HCT116 (cell line): ENCODE data around the gene RAPGEF2.

Experiments used
- ATF3 ChIP-seq: IDR thresholded peaks from 2 replicates; pipeline ENCODE4 v1.6.1; 2012
- CEBPB ChIP-seq: IDR thresholded peaks from 2 replicates; pipeline ENCODE4 v1.6.1; 2012; ENCODE audit warnings: low read depth
- EZH2phosphoT487 ChIP-seq: fragments of 200-600 bp; IDR thresholded peaks from 2 replicates; pipeline ENCODE4 v1.6.1; 2018; ENCODE audit warnings: antibody characterized with exemption, borderline replicate concordance
- FOSL1 ChIP-seq: IDR thresholded peaks from 2 replicates; pipeline ENCODE4 v1.6.1; 2012; ENCODE audit warnings: low read depth
- MAX ChIP-seq: IDR thresholded peaks from 2 replicates; pipeline ENCODE4 v1.6.1; 2012
- POLR2A ChIP-seq: IDR thresholded peaks from 2 replicates; pipeline ENCODE4 v1.7.0; 2011; ENCODE audit warnings: borderline replicate concordance; ENCODE audit not compliant: insufficient read depth, insufficient read length; ENCODE audit errors: extremely low read depth
- POLR2AphosphoS5 ChIP-seq: IDR thresholded peaks from 2 replicates; pipeline ENCODE4 v1.6.1; 2011; ENCODE audit warnings: mild to moderate bottlenecking, low read depth, low read length, moderate library complexity
- SIN3A ChIP-seq: IDR thresholded peaks from 2 replicates; pipeline ENCODE4 v1.6.1; 2012; ENCODE audit warnings: low read depth
- SP1 ChIP-seq: IDR thresholded peaks from 2 replicates; pipeline ENCODE4 v1.6.1; 2012; ENCODE audit warnings: low read depth
- TCF7L2 ChIP-seq: IDR thresholded peaks from 2 replicates; pipeline ENCODE4 v1.7.0; 2011; ENCODE audit warnings: borderline replicate concordance, inconsistent platforms; ENCODE audit not compliant: insufficient read depth, insufficient read length; ENCODE audit errors: extremely low read depth
- YY1 ChIP-seq: IDR thresholded peaks from 2 replicates; pipeline ENCODE4 v1.6.1; 2011; ENCODE audit warnings: low read length, low read depth, moderate library complexity, mild to moderate bottlenecking; ENCODE audit not compliant: insufficient replicate concordance; ENCODE audit errors: extremely low read depth
- ZNF274 ChIP-seq: fragments of 200-500 bp; sonication (Bioruptor generic); IDR thresholded peaks from 2 replicates; pipeline ENCODE4 v1.6.1; 2014; ENCODE audit warnings: mild to moderate bottlenecking, low read depth, low read length, inconsistent platforms
- TF ChIP-seq, protein P1 (sequence below), 3 experiments: fragments of 200-600 bp in 1 of 3; sonication (generic) in 1 of 3; IDR thresholded peaks in 2 of 3; conservative IDR thresholded peaks in 1 of 3; 2 replicates each; pipeline ENCODE4 v1.5.1; 2012 to 2017; ENCODE audit warnings: low read depth in 2 of 3, low read length in 2 of 3, antibody characterized with exemption in 1 of 3, borderline replicate concordance in 1 of 3, control low read depth in 1 of 3, mild to moderate bottlenecking in 1 of 3, mixed read lengths in 1 of 3, mixed run types in 1 of 3, moderate library complexity in 1 of 3; ENCODE audit not compliant: insufficient read depth in 1 of 3

DNA sequence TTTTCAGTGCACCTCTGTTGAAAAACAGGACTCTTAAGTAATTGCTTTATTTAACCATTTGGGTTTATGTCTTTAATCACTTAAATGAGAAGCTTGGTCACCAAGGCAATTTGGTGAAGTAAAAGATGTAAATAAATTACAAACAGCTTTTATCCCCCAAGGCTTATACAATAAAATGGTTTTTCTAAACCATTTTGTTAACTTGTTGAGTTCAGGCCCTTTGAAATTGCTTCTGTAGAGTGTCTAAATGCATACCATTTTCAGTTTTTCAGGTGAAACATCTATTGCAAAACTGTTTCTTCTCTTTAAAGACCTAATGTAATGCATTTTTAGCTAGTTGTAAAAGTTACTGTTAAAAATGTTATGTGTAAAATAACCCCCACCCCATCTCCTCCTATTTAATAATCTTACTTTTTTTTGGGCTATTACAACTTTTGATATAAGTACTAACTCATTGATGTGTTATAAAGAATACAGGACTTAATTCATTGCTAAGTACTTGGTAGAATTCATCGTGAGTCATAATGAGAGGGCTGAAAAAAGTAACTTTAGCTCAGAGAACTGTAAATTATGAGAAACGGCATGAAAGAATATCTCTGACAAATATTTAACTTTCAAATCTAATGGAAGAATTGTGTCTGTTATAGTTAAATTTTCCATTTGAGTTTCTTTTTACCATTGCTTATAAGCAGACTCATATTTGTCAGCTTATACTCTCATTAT lies 4.5 kb downstream of the RAPGEF2 start:
- no peak for TF ChIP-seq POLR2A
- TF ChIP-seq, protein P1, sequence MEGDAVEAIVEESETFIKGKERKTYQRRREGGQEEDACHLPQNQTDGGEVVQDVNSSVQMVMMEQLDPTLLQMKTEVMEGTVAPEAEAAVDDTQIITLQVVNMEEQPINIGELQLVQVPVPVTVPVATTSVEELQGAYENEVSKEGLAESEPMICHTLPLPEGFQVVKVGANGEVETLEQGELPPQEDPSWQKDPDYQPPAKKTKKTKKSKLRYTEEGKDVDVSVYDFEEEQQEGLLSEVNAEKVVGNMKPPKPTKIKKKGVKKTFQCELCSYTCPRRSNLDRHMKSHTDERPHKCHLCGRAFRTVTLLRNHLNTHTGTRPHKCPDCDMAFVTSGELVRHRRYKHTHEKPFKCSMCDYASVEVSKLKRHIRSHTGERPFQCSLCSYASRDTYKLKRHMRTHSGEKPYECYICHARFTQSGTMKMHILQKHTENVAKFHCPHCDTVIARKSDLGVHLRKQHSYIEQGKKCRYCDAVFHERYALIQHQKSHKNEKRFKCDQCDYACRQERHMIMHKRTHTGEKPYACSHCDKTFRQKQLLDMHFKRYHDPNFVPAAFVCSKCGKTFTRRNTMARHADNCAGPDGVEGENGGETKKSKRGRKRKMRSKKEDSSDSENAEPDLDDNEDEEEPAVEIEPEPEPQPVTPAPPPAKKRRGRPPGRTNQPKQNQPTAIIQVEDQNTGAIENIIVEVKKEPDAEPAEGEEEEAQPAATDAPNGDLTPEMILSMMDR (IDR thresholded peaks at IDR 0.05 in 2 of 3, conservative IDR thresholded peaks at IDR 0.05 in 1 of 3; ENCODE audit: borderline replicate concordance in 1 of 3, insufficient read depth in 1 of 3, low read depth in 2 of 3, low read length in 2 of 3), result no peak
- no peak for TF ChIP-seq ZNF274
- no peak for TF ChIP-seq CEBPB
- TF ChIP-seq POLR2AphosphoS5, result no peak
- no peak for TF ChIP-seq TCF7L2
- TF ChIP-seq SIN3A, result no peak
- no peak for TF ChIP-seq YY1
- TF ChIP-seq ATF3, result no peak
- TF ChIP-seq FOSL1, result no peak
- TF ChIP-seq MAX, result no peak
- no peak for TF ChIP-seq EZH2phosphoT487
- no peak for TF ChIP-seq SP1
